H1 (cell line): ENCODE measurements around the gene GDNF. TPM values are rescaled to one million over a fixed set of nuclear protein-coding genes. Genes with fewer than 3 reads are reported as not detected.

ENCODE experiments used
- CTCF ChIA-PET: fragments of 300-600 bp; sonication (Branson Sonifier 250); formaldehyde crosslinking; loops from one replicate; lab custom pipeline; 2021; ENCODE audit not compliant: partially characterized antibody; lab: Charles Lee
- POLR2A ChIA-PET: fragments of 300-600 bp; sonication (Branson Sonifier 250); formaldehyde crosslinking; loops from one replicate; lab custom pipeline; 2021; ENCODE audit warnings: inconsistent platforms; ENCODE audit not compliant: partially characterized antibody; lab: Charles Lee
- DNase-seq, 2 experiments: peaks; one replicate each; pipeline versions ENCODE4 v3.0.0 to v3.0.0-alpha.2; 2010 to 2022; ENCODE audit warnings: low spot score in 2 of 2, low read depth in 1 of 2, mixed read lengths in 1 of 2
- FAIRE-seq: peaks from 2 replicates; lab custom pipeline; 2011; peaks lifted over from hg19 to GRCh38; lab: Jason Lieb, UNC
- H2AFZ ChIP-seq: 2 replicates; pipeline ENCODE4 v1.8.1; 2012; ENCODE audit warnings: low read length, inconsistent platforms
- H2AK5ac ChIP-seq: 2 replicates; pipeline ENCODE4 v1.6.1; 2013; ENCODE audit warnings: low read depth, low read length
- H2BK120ac ChIP-seq: replicated peaks from 2 replicates; pipeline ENCODE3; 2013; ENCODE audit warnings: low read depth, low read length, inconsistent platforms
- H2BK12ac ChIP-seq: 2 replicates; pipeline ENCODE4 v1.6.1; 2013; ENCODE audit warnings: low read depth, low read length
- H2BK15ac ChIP-seq: 2 replicates; pipeline ENCODE4 v1.6.1; 2013; ENCODE audit warnings: low read length
- H2BK20ac ChIP-seq: 2 replicates; pipeline ENCODE4 v1.6.1; 2013; ENCODE audit warnings: low read length
- H2BK5ac ChIP-seq: 2 replicates; pipeline ENCODE4 v1.6.1; 2013; ENCODE audit warnings: low read depth, low read length
- H3K14ac ChIP-seq: 2 replicates; pipeline ENCODE4 v1.6.1; 2013; ENCODE audit warnings: inconsistent platforms; ENCODE audit not compliant: insufficient read length
- H3K18ac ChIP-seq: 2 replicates; pipeline ENCODE4 v1.6.1; 2013; ENCODE audit warnings: low read length; ENCODE audit errors: extremely low read depth
- H3K23ac ChIP-seq: 2 replicates; pipeline ENCODE4 v1.6.1; 2013; ENCODE audit warnings: inconsistent platforms; ENCODE audit not compliant: insufficient read length
- H3K23me2 ChIP-seq: 2 replicates; pipeline ENCODE4 v1.6.1; 2013; ENCODE audit warnings: low read depth, low read length
- H3K27ac ChIP-seq: 2 replicates; pipeline ENCODE4 v1.6.1; 2011; ENCODE audit warnings: low read depth, low read length, inconsistent platforms
- H3K27me3 ChIP-seq, 4 experiments: replicated peaks in 1 of 4; 1 replicate in 1 of 4; 2 replicates in 3 of 4; pipeline versions ENCODE4 v1.6.1 to v1.8.1; 2011 to 2013; ENCODE audit warnings: low read length in 3 of 4, mild to moderate bottlenecking in 3 of 4, inconsistent platforms in 2 of 4, mixed read lengths in 2 of 4, moderate library complexity in 1 of 4; ENCODE audit not compliant: control insufficient read depth in 3 of 4, insufficient read depth in 3 of 4; ENCODE audit errors: extremely low read depth in 1 of 4
- H3K36me3 ChIP-seq, 4 experiments: 2 replicates each; pipeline versions ENCODE4 v1.6.1 to v1.8.1; 2011 to 2013; ENCODE audit warnings: mild to moderate bottlenecking in 4 of 4, low read length in 3 of 4, moderate library complexity in 2 of 4, control low read depth in 1 of 4, inconsistent platforms in 1 of 4; ENCODE audit not compliant: insufficient read depth in 4 of 4, control insufficient read depth in 2 of 4
- H3K4ac ChIP-seq: replicated peaks from 2 replicates; pipeline ENCODE3; 2013; ENCODE audit warnings: low read length, low read depth, mixed read lengths, inconsistent platforms; ENCODE audit not compliant: insufficient read length
- H3K4me1 ChIP-seq, 4 experiments: replicated peaks in 1 of 4; 1 replicate in 1 of 4; 2 replicates in 3 of 4; pipeline versions ENCODE4 v1.6.1 to v1.8.1; 2011 to 2013; ENCODE audit warnings: low read length in 3 of 4, inconsistent platforms in 2 of 4, mixed read lengths in 1 of 4; ENCODE audit not compliant: insufficient read depth in 4 of 4, control insufficient read depth in 3 of 4
- H3K4me2 ChIP-seq, 2 experiments: 2 replicates each; pipeline versions ENCODE4 v1.6.1 to v1.8.1; 2011 to 2013; ENCODE audit warnings: low read depth in 2 of 2, low read length in 2 of 2, control low read depth in 1 of 2, inconsistent platforms in 1 of 2, mild to moderate bottlenecking in 1 of 2; ENCODE audit not compliant: insufficient read depth in 1 of 2
- H3K4me3 ChIP-seq, 4 experiments: fragments of 200-600, 300-600 bp in 1 of 4; sonication (generic), shearing (Covaris generic), sonication (Bioruptor Twin) in 1 of 4; 2 replicates each; pipeline versions ENCODE4 v1.5.1 to v1.8.1; 2011 to 2016; ENCODE audit warnings: low read length in 4 of 4, low read depth in 3 of 4, control low read depth in 2 of 4, inconsistent platforms in 2 of 4, mild to moderate bottlenecking in 2 of 4, mixed read lengths in 1 of 4, moderate library complexity in 1 of 4; ENCODE audit not compliant: insufficient read depth in 2 of 4; ENCODE audit errors: extremely low read depth in 1 of 4
- H3K56ac ChIP-seq: replicated peaks from 2 replicates; pipeline ENCODE3; 2013; ENCODE audit warnings: low read depth, mild to moderate bottlenecking, mixed read lengths, low read length, inconsistent platforms; ENCODE audit not compliant: insufficient read length
- H3K79me1 ChIP-seq: 2 replicates; pipeline ENCODE4 v1.6.1; 2013; ENCODE audit warnings: low read depth, low read length, control low read depth
- H3K79me2 ChIP-seq, 2 experiments: 2 replicates each; pipeline versions ENCODE4 v1.6.1 to v1.8.1; 2012 to 2013; ENCODE audit warnings: low read length in 2 of 2, mild to moderate bottlenecking in 2 of 2, inconsistent platforms in 1 of 2; ENCODE audit not compliant: insufficient read depth in 2 of 2, control insufficient read depth in 1 of 2
- H3K9ac ChIP-seq, 4 experiments: replicated peaks in 1 of 4; 1 replicate in 1 of 4; 2 replicates in 3 of 4; pipeline versions ENCODE4 v1.6.1 to v1.8.1; 2011 to 2013; ENCODE audit warnings: low read depth in 3 of 4, low read length in 3 of 4, control low read depth in 2 of 4, mild to moderate bottlenecking in 2 of 4, moderate library complexity in 2 of 4, inconsistent platforms in 1 of 4; ENCODE audit errors: extremely low read depth in 1 of 4
- H3K9me3 ChIP-seq, 2 experiments: 2 replicates each; pipeline versions ENCODE4 v1.6.1 to v1.8.1; 2012 to 2013; ENCODE audit warnings: mild to moderate bottlenecking in 2 of 2, moderate library complexity in 2 of 2, control low read depth in 1 of 2, inconsistent platforms in 1 of 2, low read depth in 1 of 2, low read length in 1 of 2, mixed read lengths in 1 of 2; ENCODE audit not compliant: insufficient read depth in 2 of 2
- H4K20me1 ChIP-seq, 2 experiments: replicated peaks in 1 of 2; 2 replicates each; pipeline versions ENCODE3 to v1.8.1; 2011 to 2013; ENCODE audit warnings: inconsistent platforms in 2 of 2, low read length in 2 of 2, mild to moderate bottlenecking in 1 of 2; ENCODE audit not compliant: insufficient read depth in 2 of 2, control insufficient read depth in 1 of 2
- H4K5ac ChIP-seq: 2 replicates; pipeline ENCODE4 v1.6.1; 2013; ENCODE audit warnings: low read length, low read depth, mixed read lengths, inconsistent platforms; ENCODE audit not compliant: insufficient read length
- H4K8ac ChIP-seq: 2 replicates; pipeline ENCODE4 v1.8.0; 2013; ENCODE audit warnings: mild to moderate bottlenecking, moderate library complexity, low read length, inconsistent platforms; ENCODE audit not compliant: insufficient read depth; ENCODE audit errors: extremely low read depth
- H4K91ac ChIP-seq: replicated peaks from 2 replicates; pipeline ENCODE3; 2013; ENCODE audit warnings: low read length, mixed read lengths, inconsistent platforms; ENCODE audit not compliant: insufficient read length
- WGBS, 2 experiments: shearing (Covaris generic) in 1 of 2; methylation state at CpG; one replicate each; pipeline versions ENCODE4 v1.1.6 to v1.1.7; 2013 to 2015; ENCODE audit warnings: low lambda C conversion rate in 2 of 2, mixed read lengths in 2 of 2, inconsistent platforms in 1 of 2, low coverage in 1 of 2, missing lambda C conversion rate in 1 of 2; ENCODE audit not compliant: insufficient replicate concordance in 2 of 2, insufficient coverage in 1 of 2, insufficient read length in 1 of 2; ENCODE audit errors: extremely low coverage in 1 of 2, missing lambda C conversion rate in 1 of 2; 5-methylcytosine and 5-hydroxymethylcytosine counted together
- polyA plus RNA-seq, 7 experiments: library from polyadenylated mRNA; depleted of rRNA in 3 of 7; stranded (reverse) in 5 of 7; unstranded in 2 of 7; fragments of >200 nt in 5 of 7; fragments of 200-250 nt in 2 of 7; gene quantifications; 1 replicate in 5 of 7; 2 replicates in 1 of 7; 4 replicates in 1 of 7; pipeline versions ENCODE4 v1.2.1 to v1.2.3, GENCODE V29; 2011 to 2013; ENCODE audit warnings: missing spikeins in 2 of 7, mixed read lengths in 2 of 7
- total RNA-seq: library from RNA; stranded (reverse); fragmentation: NEBNext Ultra II Directional; extraction: Animal tissue kit (Norgen Biotek cat#: 25700); gene quantifications from 2 replicates; pipeline ENCODE4 v1.2.1, GENCODE V29; 2021

The GDNF gene
- total and polyA plus RNA-seq, 2 of the 8 experiments (the other 6 are each of a cell fraction or from before 2014, with no cell fraction given) = 0.15 to 2.0 TPM

DNA sequence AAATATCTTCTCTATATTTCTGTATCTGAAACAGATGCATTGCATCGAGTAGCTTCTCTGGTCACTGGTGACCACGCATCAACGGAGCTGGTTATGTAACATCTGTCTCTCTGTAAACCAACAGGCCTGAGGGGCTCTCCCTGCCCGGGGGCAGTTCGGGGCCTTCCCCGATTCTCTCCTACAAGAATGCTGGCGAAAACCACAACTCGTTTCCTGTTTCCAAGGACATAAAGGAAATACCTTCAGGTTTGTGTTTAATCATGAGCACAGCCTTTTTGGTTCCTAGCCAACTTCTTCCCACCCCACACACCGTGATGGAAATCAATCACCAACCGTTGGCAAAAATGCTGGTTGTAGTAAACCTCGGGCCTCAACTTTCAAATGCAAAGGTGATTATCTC is 25.1 kb downstream of the GDNF start:
- DNase-seq (no peak), FAIRE-seq (no peak)
- no peak overlapping the region for H2BK12ac ChIP-seq
- no peaks in the 10 kb centered on the region for H3K27me3 ChIP-seq
- no peak overlapping the region for H3K27ac ChIP-seq
- POLR2A ChIA-PET = no interaction called here
- H3K79me2 ChIP-seq = no peaks in the 10 kb centered on the region
- CTCF ChIA-PET = no interaction called here
- no peak overlapping the region for H4K8ac ChIP-seq
- peaks cover 0 to 8% (median 2%) of the 10 kb centered on the region in 4 experiments; a peak in 4 of 7 replicates for H3K4me1 ChIP-seq
- H2BK20ac ChIP-seq = no peak overlapping the region
- no peak overlapping the region for H2AK5ac ChIP-seq
- no peak overlapping the region for H3K4ac ChIP-seq
- no peak overlapping the region for H2BK15ac ChIP-seq
- no peak overlapping the region for H2AFZ ChIP-seq
- no peak overlapping the region for H3K14ac ChIP-seq
- 86% methylated on average over 11 of the region's 11 CpGs; no CpG with 5 or more reads in 1 of the 2 experiments for WGBS, 2 experiments
- no peak overlapping the region for H2BK120ac ChIP-seq
- H3K4me2 ChIP-seq = no peak overlapping the region
- H4K91ac ChIP-seq = no peak overlapping the region
- no peaks in the 10 kb centered on the region for H3K9me3 ChIP-seq
- no peak overlapping the region for H3K56ac ChIP-seq
- H3K23ac ChIP-seq = no peak overlapping the region
- H3K36me3 ChIP-seq = no peaks in the 10 kb centered on the region
- no peak overlapping the region for H2BK5ac ChIP-seq
- H3K79me1 ChIP-seq = no peaks in the 10 kb centered on the region
- H4K20me1 ChIP-seq = no peaks in the 10 kb centered on the region
- H3K23me2 ChIP-seq = no peaks in the 10 kb centered on the region
- H3K9ac ChIP-seq = no peak overlapping the region
- no peak overlapping the region for H4K5ac ChIP-seq
- no peak overlapping the region for H3K4me3 ChIP-seq
- no peak overlapping the region for H3K18ac ChIP-seq
